Head of caudate nucleus (tissue), 42 donors: ENCODE results near the gene MCC.

Experiments
- DNase-seq, 42 donors: peaks; one replicate each; pipeline versions ENCODE4 v3.0.0 to v3.0.0-alpha.2; 2020 to 2021; ENCODE audit warnings: mixed read lengths in 7 of 42
- intact Hi-C: fragments of 100-400 bp; cut with DNase I; formaldehyde crosslinking; loops from one replicate; pipeline ENCODE4 v1.15.0; 2022

Gene MCC

GRCh38 chr5:113031557-113031956 lies 456.7 kb downstream of the MCC start:
- peak in 1 of 42 donors; percentile 36 for DNase-seq
- intact Hi-C loops, result no loop called here

GRCh38 chr5:113031104-113031503 lies 457.1 kb downstream of the MCC start:
- DNase-seq, result peak in 1 of 42 donors; percentile 34
- intact Hi-C loops, result no loop called here

- DNase-seq, result peak in 1 of 42 donors; percentile 33
- intact Hi-C loops, result no loop called here
Observed at GRCh38 chr5:113029614-113030013, 458.6 kb downstream of the MCC start.

- no peak for DNase-seq
- intact Hi-C loops, result no loop called here
Observed at GRCh38 chr5:113027431-113027830, 460.8 kb downstream of the MCC start.

- no peak for DNase-seq
- intact Hi-C loops, result no loop called here
Observed at GRCh38 chr5:113027015-113027414, 461.2 kb downstream of the MCC start.

GRCh38 chr5:113026211-113026610 lies 462.0 kb downstream of the MCC start:
- peak in 1 of 42 donors; percentile 18 for DNase-seq
- intact Hi-C loops, result no loop called here

- intact Hi-C loops, result no loop called here
- DNase-seq, result peak in 1 of 42 donors; percentile 9
Observed at GRCh38 chr5:113025596-113025995, 462.7 kb downstream of the MCC start.

GRCh38 chr5:113024076-113024697 lies 464.1 kb downstream of the MCC start:
- intact Hi-C loops, result no loop called here
- DNase-seq, result no peak

- intact Hi-C loops, result no loop called here
- DNase-seq, result no peak
Observed at GRCh38 chr5:113022661-113023060, 465.6 kb downstream of the MCC start.

- no peak for DNase-seq
- intact Hi-C loops, result no loop called here
Observed at GRCh38 chr5:113020461-113021273, 467.6 kb downstream of the MCC start.

- no peak for DNase-seq
- intact Hi-C loops, result no loop called here
Observed at GRCh38 chr5:113017881-113018635, 470.2 kb downstream of the MCC start.

GRCh38 chr5:113005454-113005853 lies 482.8 kb downstream of the MCC start:
- intact Hi-C loops, result no loop called here
- DNase-seq, result no peak

GRCh38 chr5:113003763-113004162 lies 484.5 kb downstream of the MCC start:
- no peak for DNase-seq
- intact Hi-C loops, result no loop called here

GRCh38 chr5:113002423-113002822 lies 485.8 kb downstream of the MCC start:
- no peak for DNase-seq
- intact Hi-C loops, result no loop called here

GRCh38 chr5:113000466-113000865 lies 487.8 kb downstream of the MCC start:
- DNase-seq, result no peak
- intact Hi-C loops, result no loop called here

- intact Hi-C loops, result no loop called here
- no peak for DNase-seq
Observed at GRCh38 chr5:112998296-112998695, 490.0 kb downstream of the MCC start.

- intact Hi-C loops, result loop anchor here (2.0 kb wide), 1 partner anchor 610 kb away; no protein-coding TSS in a partner anchor
- no peak for DNase-seq
Observed at GRCh38 chr5:112996830-112997374, 491.4 kb downstream of the MCC start.

- intact Hi-C loops, result loop anchor here (2.0 kb wide), 1 partner anchor 611 kb away; no protein-coding TSS in a partner anchor
- peak; percentile 44 to 92 (median 80) for DNase-seq
Observed at GRCh38 chr5:112995764-112996618, 492.3 kb downstream of the MCC start.

GRCh38 chr5:112986224-112986623 lies 502.0 kb downstream of the MCC start:
- DNase-seq, result no peak
- intact Hi-C loops, result no loop called here
